CD4-positive, alpha-beta T cell treated with Interleukin-12 subunit alpha and Interleukin-12 subunit beta, for 1 hour (primary cell): ENCODE data around the gene RSPH1.

Experiments used
- DNase-seq: peaks from one replicate; pipeline ENCODE4 v3.0.0-alpha.2; 2020

The RSPH1 gene

GRCh38 chr21:42496120-42496838, at the start of gene RSPH1:
Gene RSPH1 (minus strand): TSS chr21:42496224. CDS start chr21:42496186, 38 bp downstream.
- peak; percentile 100 for DNase-seq

GRCh38 chr21:42545745-42546144, 49.7 kb upstream of the RSPH1 start:
- no peak for DNase-seq

- no peak for DNase-seq
Observed at GRCh38 chr21:42545317-42545716, 49.3 kb upstream of the RSPH1 start.

GRCh38 chr21:42544544-42544943, 48.5 kb upstream of the RSPH1 start:
- no peak for DNase-seq

GRCh38 chr21:42543106-42543847, 47.3 kb upstream of the RSPH1 start:
- no peak for DNase-seq

GRCh38 chr21:42542596-42542995, 46.6 kb upstream of the RSPH1 start:
- DNase-seq: no peak

GRCh38 chr21:42542196-42542595, 46.2 kb upstream of the RSPH1 start:
- DNase-seq: no peak

- DNase-seq: no peak
Observed at GRCh38 chr21:42541618-42542017, 45.6 kb upstream of the RSPH1 start.

- DNase-seq: no peak
Observed at GRCh38 chr21:42541174-42541573, 45.1 kb upstream of the RSPH1 start.

- no peak for DNase-seq
Observed at GRCh38 chr21:42540396-42540795, 44.4 kb upstream of the RSPH1 start.

- DNase-seq: no peak
Observed at GRCh38 chr21:42539931-42540343, 43.9 kb upstream of the RSPH1 start.

- no peak for DNase-seq
Observed at GRCh38 chr21:42539342-42539741, 43.3 kb upstream of the RSPH1 start.

- DNase-seq: no peak
Observed at GRCh38 chr21:42538479-42539275, 42.7 kb upstream of the RSPH1 start.

GRCh38 chr21:42537106-42537742, 41.2 kb upstream of the RSPH1 start:
- DNase-seq: peak; percentile 33

- no peak for DNase-seq
Observed at GRCh38 chr21:42536601-42537000, 40.6 kb upstream of the RSPH1 start.

- no peak for DNase-seq
Observed at GRCh38 chr21:42535602-42536171, 39.7 kb upstream of the RSPH1 start.

GRCh38 chr21:42534421-42535378, 38.7 kb upstream of the RSPH1 start:
- no peak for DNase-seq

GRCh38 chr21:42533963-42534355, 37.9 kb upstream of the RSPH1 start:
- no peak for DNase-seq

- no peak for DNase-seq
Observed at GRCh38 chr21:42533306-42533962, 37.4 kb upstream of the RSPH1 start.

- DNase-seq: no peak
Observed at GRCh38 chr21:42532466-42533181, 36.6 kb upstream of the RSPH1 start.
